CD14-positive monocyte (primary cell): ENCODE data around the gene ZMYND10. TPM values are rescaled to one million over a fixed set of nuclear protein-coding genes. Genes with fewer than 3 reads are reported as not detected.
A peak's percentile ranks its signal among the peaks of the same experiment; 100 is the strongest.

ENCODE experiments used
- DNase-seq, 3 donors: peaks; one replicate each; pipeline ENCODE4 v3.0.0-alpha.2; 2011 to 2022
- H2AFZ ChIP-seq: 2 replicates; pipeline ENCODE4 v1.6.0; 2012; ENCODE audit warnings: mild to moderate bottlenecking, low read depth, low read length, inconsistent platforms; ENCODE audit not compliant: insufficient read depth, poor library complexity, severe bottlenecking
- H3K27ac ChIP-seq, 2 donors: 1 replicate in 1 of 2; 2 replicates in 1 of 2; pipeline ENCODE4 v1.5.1; 2012 to 2013; ENCODE audit warnings: low read length in 2 of 2, control low read depth in 1 of 2, inconsistent platforms in 1 of 2, low read depth in 1 of 2, mild to moderate bottlenecking in 1 of 2
- H3K27me3 ChIP-seq, 2 donors: one replicate each; pipeline versions ENCODE4 v1.6.0 to v1.6.1; 2011 to 2013; ENCODE audit warnings: low read length in 2 of 2; ENCODE audit not compliant: control insufficient read depth in 2 of 2, insufficient read depth in 2 of 2
- H3K36me3 ChIP-seq, 2 donors: replicated peaks in 1 of 2; 1 replicate in 1 of 2; 2 replicates in 1 of 2; pipeline versions ENCODE4 v1.5.1 to v1.6.1; 2012 to 2013; ENCODE audit warnings: low read length in 2 of 2, control low read depth in 1 of 2, inconsistent platforms in 1 of 2, mild to moderate bottlenecking in 1 of 2; ENCODE audit not compliant: insufficient read depth in 2 of 2, control insufficient read depth in 1 of 2
- H3K4me1 ChIP-seq, 2 donors: 1 replicate in 1 of 2; 2 replicates in 1 of 2; pipeline versions ENCODE4 v1.5.1 to v1.6.1; 2012 to 2013; ENCODE audit warnings: low read length in 2 of 2, control low read depth in 1 of 2, inconsistent platforms in 1 of 2, mild to moderate bottlenecking in 1 of 2, moderate library complexity in 1 of 2; ENCODE audit not compliant: insufficient read depth in 2 of 2, control insufficient read depth in 1 of 2
- H3K4me2 ChIP-seq: replicated peaks from 2 replicates; pipeline ENCODE3; 2012; ENCODE audit warnings: low read length, moderate library complexity, mild to moderate bottlenecking; ENCODE audit not compliant: poor library complexity, severe bottlenecking; ENCODE audit errors: extremely low read depth
- H3K4me3 ChIP-seq, 3 experiments: fragments of 200-600 bp in 1 of 3; sonication (generic) in 1 of 3; replicated peaks in 1 of 3; 1 replicate in 2 of 3; 2 replicates in 1 of 3; pipeline ENCODE4 v1.5.1; 2011 to 2013; ENCODE audit warnings: low read length in 3 of 3, mild to moderate bottlenecking in 3 of 3, control low read depth in 2 of 3, low read depth in 2 of 3, inconsistent platforms in 1 of 3, moderate library complexity in 1 of 3
- H3K79me2 ChIP-seq: 2 replicates; pipeline ENCODE4 v1.6.0; 2012; ENCODE audit warnings: mild to moderate bottlenecking, control low read depth, inconsistent platforms, low read length, moderate library complexity; ENCODE audit not compliant: insufficient read depth
- H3K9ac ChIP-seq: 2 replicates; pipeline ENCODE4 v1.6.0; 2017; ENCODE audit warnings: low read length, mild to moderate bottlenecking; ENCODE audit not compliant: insufficient read depth, poor library complexity, severe bottlenecking
- H3K9me3 ChIP-seq, 2 donors: replicated peaks in 1 of 2; 1 replicate in 1 of 2; 2 replicates in 1 of 2; pipeline versions ENCODE4 v1.5.1 to v1.6.1; 2012 to 2013; ENCODE audit warnings: low read length in 2 of 2, control low read depth in 1 of 2; ENCODE audit not compliant: control insufficient read depth in 1 of 2, insufficient read depth in 1 of 2
- H4K20me1 ChIP-seq: 2 replicates; pipeline ENCODE4 v1.6.0; 2012; ENCODE audit warnings: mild to moderate bottlenecking, low read length, control low read depth, moderate library complexity; ENCODE audit not compliant: insufficient read depth
- H3K27ac Mint-ChIP-seq, 7 donors: one replicate each; pipeline ENCODE4 v1.8.0; 2020; ENCODE audit warnings: mild to moderate bottlenecking in 7 of 7, mixed read lengths in 7 of 7, moderate library complexity in 6 of 7, inconsistent platforms in 2 of 7
- H3K27me3 Mint-ChIP-seq, 3 donors: one replicate each; pipeline ENCODE4 v1.8.0; 2021 to 2022; ENCODE audit warnings: low read depth in 3 of 3, mild to moderate bottlenecking in 3 of 3, mixed read lengths in 3 of 3, moderate library complexity in 3 of 3, inconsistent platforms in 1 of 3
- H3K36me3 Mint-ChIP-seq, 2 donors: one replicate each; pipeline ENCODE4 v1.8.0; 2020; ENCODE audit warnings: mixed read lengths in 2 of 2, inconsistent platforms in 1 of 2, mild to moderate bottlenecking in 1 of 2
- H3K4me1 Mint-ChIP-seq: one replicate; pipeline ENCODE4 v1.8.0; 2020; ENCODE audit warnings: mild to moderate bottlenecking, mixed read lengths
- H3K4me3 Mint-ChIP-seq, 2 donors: one replicate each; pipeline ENCODE4 v1.8.0; 2020; ENCODE audit warnings: mild to moderate bottlenecking in 2 of 2, mixed read lengths in 2 of 2, moderate library complexity in 1 of 2
- H3K9me3 Mint-ChIP-seq, 7 donors: one replicate each; pipeline ENCODE4 v1.8.0; 2020 to 2022; ENCODE audit warnings: mixed read lengths in 7 of 7, mild to moderate bottlenecking in 6 of 7, moderate library complexity in 6 of 7, inconsistent platforms in 2 of 7
- WGBS: methylation state at CpG from one replicate; pipeline ENCODE4 v1.1.5; 2013; ENCODE audit warnings: missing lambda C conversion rate; ENCODE audit not compliant: insufficient coverage; 5-methylcytosine and 5-hydroxymethylcytosine counted together
- intact Hi-C, 2 donors: fragments of 100-400 bp; cut with micrococcal nuclease; formaldehyde crosslinking; loops; one replicate each; pipeline versions ENCODE4 v1.15.0 to v1.15.1; 2023
- polyA plus RNA-seq, 3 donors: library from polyadenylated mRNA; depleted of rRNA in 1 of 3; unstranded in 2 of 3; stranded (reverse) in 1 of 3; fragments of 300-500 nt in 2 of 3; fragments of >200 nt in 1 of 3; fragmentation: Illumina TruSeq in 2 of 3; gene quantifications; 1 replicate in 2 of 3; 2 replicates in 1 of 3; pipeline ENCODE4 v1.2.3, GENCODE V29; 2012 to 2021
- TF ChIP-seq, protein P1 (sequence below): fragments of 200-600 bp; IDR thresholded peaks from one replicate; pipeline ENCODE4 v1.8.0; 2022; ENCODE audit warnings: antibody characterized with exemption, mild to moderate bottlenecking

ZMYND10 gene
- polyA plus RNA-seq, 3 donors: 0.12 to 1.7 (median 0.19) TPM

- 23% methylated on average over 8 of the region's 10 CpGs for WGBS
- peak overlapping the region; percentile 87 for H3K4me2 ChIP-seq
- TF ChIP-seq, protein P1, sequence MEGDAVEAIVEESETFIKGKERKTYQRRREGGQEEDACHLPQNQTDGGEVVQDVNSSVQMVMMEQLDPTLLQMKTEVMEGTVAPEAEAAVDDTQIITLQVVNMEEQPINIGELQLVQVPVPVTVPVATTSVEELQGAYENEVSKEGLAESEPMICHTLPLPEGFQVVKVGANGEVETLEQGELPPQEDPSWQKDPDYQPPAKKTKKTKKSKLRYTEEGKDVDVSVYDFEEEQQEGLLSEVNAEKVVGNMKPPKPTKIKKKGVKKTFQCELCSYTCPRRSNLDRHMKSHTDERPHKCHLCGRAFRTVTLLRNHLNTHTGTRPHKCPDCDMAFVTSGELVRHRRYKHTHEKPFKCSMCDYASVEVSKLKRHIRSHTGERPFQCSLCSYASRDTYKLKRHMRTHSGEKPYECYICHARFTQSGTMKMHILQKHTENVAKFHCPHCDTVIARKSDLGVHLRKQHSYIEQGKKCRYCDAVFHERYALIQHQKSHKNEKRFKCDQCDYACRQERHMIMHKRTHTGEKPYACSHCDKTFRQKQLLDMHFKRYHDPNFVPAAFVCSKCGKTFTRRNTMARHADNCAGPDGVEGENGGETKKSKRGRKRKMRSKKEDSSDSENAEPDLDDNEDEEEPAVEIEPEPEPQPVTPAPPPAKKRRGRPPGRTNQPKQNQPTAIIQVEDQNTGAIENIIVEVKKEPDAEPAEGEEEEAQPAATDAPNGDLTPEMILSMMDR: no peak
These were observed 26.9 kb downstream of the ZMYND10 start for GRCh38 chr3:50318615-50319014.

DNA sequence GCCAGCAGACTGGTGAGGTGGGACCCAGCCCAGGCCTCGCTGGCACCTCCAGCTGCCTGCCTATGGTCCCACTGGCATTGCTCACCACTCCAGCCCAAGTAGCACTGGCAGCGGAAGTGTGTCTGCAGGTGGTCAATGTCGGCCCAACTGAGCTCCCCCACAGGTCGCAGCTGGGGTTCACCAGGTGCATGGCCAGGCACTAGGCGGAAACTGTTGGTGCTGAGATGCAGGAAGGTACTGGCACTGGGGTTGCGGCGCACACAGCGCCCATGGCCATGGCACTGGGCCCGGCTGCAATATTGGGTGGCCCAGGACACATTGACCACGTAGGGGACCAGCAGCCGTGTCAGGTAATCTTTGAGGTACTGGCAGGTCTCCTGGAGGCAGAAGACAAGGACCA, 27.4 kb downstream of the ZMYND10 start:
- no peaks in the 10 kb centered on the region for H3K9me3 Mint-ChIP-seq
- Histone ChIP-seq H3K79me2 (peaks cover 21% of the 10 kb centered on the region), H3K36me3 (peaks cover 0 to 29% of the 10 kb centered on the region in 2 donors), H3K4me2 (peak overlapping the region; percentile 87), H3K27me3 (no peaks in the 10 kb centered on the region), H4K20me1 (no peaks in the 10 kb centered on the region), H3K4me3 (peak overlapping the region in 1 of 3 experiments; percentile 90), H3K9me3 (no peaks in the 10 kb centered on the region), H3K27ac (peak overlapping the region; percentile 18 to 81), H3K4me1 (peaks cover 52 to 62% of the 10 kb centered on the region in 2 donors), H2AFZ (no peak overlapping the region), H3K9ac (no peak overlapping the region)
- TF ChIP-seq, protein P1: no peak
- H3K4me1 Mint-ChIP-seq: peaks cover 60% of the 10 kb centered on the region
- H3K36me3 Mint-ChIP-seq: peaks cover 22 to 35% of the 10 kb centered on the region in 2 donors
- peak overlapping the region; percentile 66 to 85 for H3K4me3 Mint-ChIP-seq
- H3K27ac Mint-ChIP-seq: peak overlapping the region in 6 of 7 donors; percentile 15 to 92 (median 76)
- no peak for DNase-seq
- intact Hi-C loops: no loop called here
- peaks cover 0 to 8% (median 2%) of the 10 kb centered on the region in 3 donors for H3K27me3 Mint-ChIP-seq
- 91% methylated on average over 11 of the region's 11 CpGs for WGBS

More at GRCh38 chr3:50318615-50319014, 26.9 kb downstream of the ZMYND10 start:
- H3K79me2 ChIP-seq: peaks cover 21% of the 10 kb centered on the region
- peaks cover 63% of the 10 kb centered on the region for H3K4me1 Mint-ChIP-seq
- H2AFZ ChIP-seq: peak overlapping the region; percentile 80
- peak overlapping the region; percentile 18 to 81 for H3K27ac ChIP-seq
- H3K4me3 Mint-ChIP-seq: peak overlapping the region; percentile 66 to 85
- DNase-seq: peak; percentile 39 to 58 (median 50)
- no peaks in the 10 kb centered on the region for H4K20me1 ChIP-seq
- H3K27me3 Mint-ChIP-seq: peaks cover 0 to 8% (median 2%) of the 10 kb centered on the region in 3 donors
- peaks cover 57 to 66% of the 10 kb centered on the region in 2 donors for H3K4me1 ChIP-seq
- H3K36me3 Mint-ChIP-seq: peaks cover 22 to 35% of the 10 kb centered on the region in 2 donors
- no peaks in the 10 kb centered on the region for H3K9me3 Mint-ChIP-seq
- intact Hi-C loops: no loop called here
- H3K9ac ChIP-seq: peak overlapping the region; percentile 54
- H3K4me3 ChIP-seq: peak overlapping the region in 1 of 3 experiments; percentile 90
- H3K36me3 ChIP-seq: peaks cover 0 to 29% of the 10 kb centered on the region in 2 donors
- H3K9me3 ChIP-seq: no peaks in the 10 kb centered on the region
- H3K27ac Mint-ChIP-seq: peak overlapping the region; percentile 79 to 92 (median 89)
- no peaks in the 10 kb centered on the region for H3K27me3 ChIP-seq
